ENCODE measurements around the gene ACTR2.

The ACTR2 gene

GRCh38 chr2:65296971-65297370 lies 69.3 kb downstream of the ACTR2 start:
- H3K4me3 ChIP-seq (replicated peaks; ENCODE audit: low read depth, low read length) = no peak overlapping the region
- TF ChIP-seq CTCF (IDR thresholded peaks at IDR 0.05; ENCODE audit: low read depth, low read length, missing control alignments) = no peak
- no peak for DNase-seq (ENCODE audit: extremely low read depth, low read depth)

DNA sequence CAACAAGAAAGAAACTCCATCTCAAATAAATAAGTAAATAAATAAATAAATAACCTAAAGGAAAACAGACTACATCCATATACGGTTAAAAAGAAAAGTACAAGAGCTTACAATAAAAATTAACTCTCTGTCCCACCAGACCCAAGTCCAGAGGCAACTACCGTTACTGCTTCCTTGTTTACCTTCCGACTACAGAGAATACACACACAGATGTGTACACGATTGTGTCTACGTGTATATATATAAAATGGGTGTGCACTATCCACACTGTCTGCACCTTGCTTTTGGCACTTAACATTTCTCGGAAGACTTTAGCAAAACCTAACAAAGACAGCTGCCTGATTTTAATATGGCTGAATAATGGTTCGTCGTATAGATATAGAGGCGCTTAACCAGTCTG lies 69.9 kb downstream of the ACTR2 start:
- no peak for TF ChIP-seq CTCF (IDR thresholded peaks at IDR 0.05; ENCODE audit: low read depth, low read length, missing control alignments)
- no peak overlapping the region for H3K4me3 ChIP-seq (replicated peaks; ENCODE audit: low read depth, low read length)

GRCh38 chr2:65298089-65298488 lies 70.5 kb downstream of the ACTR2 start:
- no peak for TF ChIP-seq CTCF (IDR thresholded peaks at IDR 0.05; ENCODE audit: low read depth, low read length, missing control alignments)
- DNase-seq (ENCODE audit: extremely low read depth, low read depth) = no peak

More for the DNA sequence above, 69.9 kb downstream of the ACTR2 start:
- no peak for DNase-seq (ENCODE audit: extremely low read depth, low read depth)

DNA sequence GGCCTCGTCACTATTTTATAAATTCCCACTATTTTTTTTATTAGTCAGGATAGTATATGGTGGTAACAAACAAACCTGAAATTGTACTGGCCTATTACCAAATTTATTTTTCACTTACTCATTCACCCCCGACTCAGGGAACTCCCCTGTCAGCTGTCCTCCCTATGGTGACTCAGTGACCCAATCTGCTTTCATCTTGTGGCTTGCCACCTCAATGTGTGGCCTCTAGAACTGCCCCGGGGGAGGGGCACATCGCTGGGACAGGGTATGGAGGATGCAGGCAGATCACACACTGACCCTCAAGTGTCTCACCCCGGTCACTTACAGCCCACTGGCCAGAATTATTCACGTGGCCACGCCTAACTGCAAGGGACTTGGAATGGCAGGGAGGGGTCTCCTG lies 71.6 kb downstream of the ACTR2 start:
- no peak overlapping the region for H3K4me3 ChIP-seq (replicated peaks; ENCODE audit: low read depth, low read length)
- TF ChIP-seq CTCF (IDR thresholded peaks at IDR 0.05; ENCODE audit: low read depth, low read length, missing control alignments) = no peak
- no peak for DNase-seq (ENCODE audit: extremely low read depth, low read depth)

More at GRCh38 chr2:65298089-65298488, 70.5 kb downstream of the ACTR2 start:
- no peak overlapping the region for H3K4me3 ChIP-seq (replicated peaks; ENCODE audit: low read depth, low read length)

DNA sequence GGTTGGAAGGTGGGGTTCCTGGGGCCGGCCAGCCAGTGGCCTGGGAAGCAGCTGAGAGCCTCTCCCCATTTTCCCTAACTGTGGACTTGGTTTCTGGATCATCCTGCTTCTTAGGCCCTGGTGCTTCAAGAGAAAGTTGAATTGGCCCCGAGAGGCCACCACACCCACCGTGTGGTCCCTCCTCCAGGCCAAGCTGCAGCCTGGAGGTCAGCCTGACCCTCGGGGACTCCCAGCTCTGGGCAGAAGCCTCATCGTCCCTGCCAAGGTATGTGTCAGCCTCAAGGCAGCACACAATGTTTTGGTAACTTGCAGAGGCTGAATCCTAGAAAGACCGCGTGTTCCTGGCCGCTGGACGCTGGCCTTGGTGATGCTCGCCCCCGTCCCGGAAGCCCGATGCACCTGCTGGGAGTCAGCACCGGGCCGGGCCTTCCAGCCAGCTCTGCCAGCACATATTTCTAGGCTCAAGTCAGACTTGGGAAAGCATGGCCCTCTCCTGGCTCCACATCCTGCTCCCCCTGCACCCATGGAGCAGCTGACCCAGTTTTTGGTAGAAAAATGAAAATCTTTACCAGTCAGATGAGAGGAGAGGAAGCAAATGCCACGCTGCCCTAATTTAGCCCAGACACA lies 72.6 kb downstream of the ACTR2 start:
- H3K4me3 ChIP-seq (replicated peaks; ENCODE audit: low read depth, low read length) = 0 out of 2 replicates have a peak overlapping the region, but pooled peaks have one; percentile 1
- TF ChIP-seq CTCF (IDR thresholded peaks at IDR 0.05; ENCODE audit: low read depth, low read length, missing control alignments) = no peak
- DNase-seq (ENCODE audit: extremely low read depth, low read depth) = no peak

- peak; percentile 60 for DNase-seq (ENCODE audit: extremely low read depth, low read depth)
- no peak for TF ChIP-seq CTCF (IDR thresholded peaks at IDR 0.05; ENCODE audit: low read depth, low read length, missing control alignments)
Measured at GRCh38 chr2:65300761-65301711, 73.4 kb downstream of the ACTR2 start.

More at GRCh38 chr2:65300761-65301711, 73.4 kb downstream of the ACTR2 start:
- peak overlapping the region; percentile 14; the same call in 1 of the 2 replicates for H3K4me3 ChIP-seq (replicated peaks; ENCODE audit: low read depth, low read length)
